ENCODE measurements around the gene PAX6.
"Not testable (repeated sequence)": the region's sequence is repeated elsewhere in the genome, so short reads cannot be mapped to it uniquely, and the experiment has no call there.

The PAX6 gene

DNA sequence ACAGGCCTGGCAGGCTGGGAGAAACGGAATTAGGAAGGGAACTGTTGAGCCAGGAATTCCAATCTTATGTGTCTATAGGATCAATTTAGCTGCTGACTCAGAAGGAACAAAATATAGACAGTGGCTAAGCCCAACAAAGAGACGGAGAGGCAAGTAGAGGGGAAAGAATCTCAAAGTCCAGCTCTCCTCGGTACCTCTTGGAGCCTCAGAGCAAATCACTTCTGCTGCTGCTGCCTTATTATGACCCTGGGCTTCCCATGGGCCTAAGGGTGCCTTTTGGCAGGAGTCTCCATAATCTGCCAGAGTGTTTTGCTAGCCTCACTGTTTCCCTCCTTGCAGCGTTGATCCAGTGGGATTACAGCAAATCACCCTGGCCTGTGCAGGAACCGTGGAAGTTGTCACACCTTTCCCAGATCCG is 31.7 kb downstream of the PAX6 start:
- Mint-ChIP-seq H3K27ac (no peak overlapping the region), H3K4me3 (no peak overlapping the region), H3K9me3 (no peaks in the 10 kb centered on the region), H3K27me3 (no peaks in the 10 kb centered on the region), H3K4me1 (no peaks in the 10 kb centered on the region)
- ATAC-seq (no peak), DNase-seq (no peak)

DNA sequence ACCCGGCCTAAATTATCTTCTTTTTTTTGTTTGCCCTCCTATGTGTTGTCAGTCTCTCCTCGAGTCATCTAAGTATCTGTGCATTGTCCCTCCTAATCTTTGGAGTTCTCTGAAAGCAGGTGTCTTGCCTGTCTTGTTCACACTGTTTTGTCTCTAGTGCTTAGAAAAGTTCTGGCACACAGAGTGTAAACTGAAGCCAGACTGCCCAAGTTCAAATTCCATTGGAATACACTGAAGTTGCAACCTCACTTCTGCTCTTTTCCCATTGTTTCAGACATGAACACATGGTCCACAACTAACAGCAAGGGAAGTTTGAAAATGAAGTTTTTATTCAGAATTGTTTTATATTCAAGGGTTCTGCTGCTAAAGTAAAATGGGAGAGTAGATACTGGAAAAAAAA is 38.7 kb downstream of the PAX6 start:
- DNase-seq (no peak), ATAC-seq (no peak)
- H3K9me3 Mint-ChIP-seq: no peaks in the 10 kb centered on the region
- no peak overlapping the region for H3K27ac Mint-ChIP-seq
- no peak overlapping the region for H3K4me3 Mint-ChIP-seq
- no peaks in the 10 kb centered on the region for H3K27me3 Mint-ChIP-seq
- peaks cover 5% of the 10 kb centered on the region for H3K4me1 Mint-ChIP-seq

DNA sequence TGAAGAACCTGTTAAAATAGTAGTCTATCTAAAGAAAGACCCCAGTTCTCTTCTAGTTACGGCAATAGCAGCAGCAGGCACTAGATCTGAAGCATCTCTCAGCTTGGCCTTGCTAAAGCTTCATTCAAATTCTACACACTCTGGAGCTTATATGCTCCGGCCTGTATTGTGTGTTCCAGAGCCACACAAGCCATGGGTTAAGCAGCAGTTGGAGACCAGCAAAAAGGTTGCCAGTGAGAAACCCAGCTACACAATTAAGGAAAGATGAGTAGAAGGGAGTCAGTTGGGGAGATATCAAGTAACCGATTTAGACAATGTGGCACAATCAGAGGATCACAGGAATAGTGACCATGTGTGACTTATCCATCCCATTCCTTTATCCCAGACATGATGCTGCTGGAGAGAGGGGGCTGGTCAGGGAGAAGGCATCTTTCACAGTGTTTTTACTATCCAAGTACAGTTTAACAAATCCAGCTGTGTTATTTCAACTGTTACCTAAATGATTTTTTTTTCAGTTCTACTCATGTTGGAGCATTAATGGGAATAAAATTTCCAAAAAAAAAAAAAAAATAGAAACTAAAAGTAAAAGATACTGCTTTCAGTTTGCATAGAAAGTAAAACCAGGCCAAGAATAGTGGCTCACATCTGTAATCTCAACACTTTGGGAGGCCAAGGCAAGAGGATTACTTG is 41.0 kb downstream of the PAX6 start:
- DNase-seq (no peak), ATAC-seq (no peak)
- Mint-ChIP-seq H3K4me1 (peaks cover 5% of the 10 kb centered on the region), H3K27ac (peak overlapping the region in 1 of 2 donors; percentile 10), H3K9me3 (no peaks in the 10 kb centered on the region), H3K27me3 (no peaks in the 10 kb centered on the region), H3K4me3 (no peak overlapping the region)

DNA sequence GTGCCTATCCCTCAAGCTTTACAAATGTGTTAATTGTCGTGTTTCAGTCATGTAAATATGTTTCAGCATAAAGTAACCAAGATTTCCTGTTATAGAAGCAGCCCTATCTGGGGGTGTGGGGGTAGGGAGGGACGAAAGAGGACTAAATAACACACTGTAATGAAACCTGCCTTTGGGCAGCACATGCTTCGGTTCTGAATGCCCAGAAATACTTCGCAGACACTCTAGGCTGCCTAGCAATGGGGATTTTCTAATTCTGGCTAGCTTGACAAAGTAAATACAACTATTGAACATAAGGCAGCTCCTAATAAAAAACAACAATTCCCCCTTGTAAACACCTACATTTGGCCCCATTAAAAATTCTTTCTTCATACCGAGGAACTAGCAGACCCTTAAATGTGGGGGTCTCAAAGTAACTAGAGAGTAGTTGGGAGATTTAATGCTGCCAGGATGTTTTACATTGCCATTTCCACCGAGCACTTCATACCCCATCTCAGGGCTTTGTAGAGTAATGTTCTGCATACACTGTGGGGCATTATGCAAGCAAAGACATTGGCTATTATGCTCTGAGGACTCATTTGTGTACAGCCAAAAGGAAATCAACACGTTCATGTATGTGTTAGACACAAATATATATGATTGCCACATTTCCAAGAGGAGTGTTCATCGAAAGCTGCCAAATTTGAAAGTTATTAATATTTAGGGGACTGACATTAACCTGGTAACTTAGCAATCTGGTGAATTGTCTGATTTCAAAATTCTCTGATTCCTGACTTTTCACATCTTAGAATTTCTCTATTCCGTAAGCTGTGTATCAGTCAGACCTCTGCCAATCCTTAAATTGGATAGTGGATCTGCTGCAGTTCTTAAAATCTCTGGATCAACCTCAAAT is 42.1 kb downstream of the PAX6 start:
- ATAC-seq (no peak), DNase-seq (no peak)
- no peaks in the 10 kb centered on the region for H3K9me3 Mint-ChIP-seq
- H3K4me3 Mint-ChIP-seq: no peak overlapping the region
- peaks cover 5% of the 10 kb centered on the region for H3K4me1 Mint-ChIP-seq
- no peaks in the 10 kb centered on the region for H3K27me3 Mint-ChIP-seq
- H3K27ac Mint-ChIP-seq: no peak overlapping the region

DNA sequence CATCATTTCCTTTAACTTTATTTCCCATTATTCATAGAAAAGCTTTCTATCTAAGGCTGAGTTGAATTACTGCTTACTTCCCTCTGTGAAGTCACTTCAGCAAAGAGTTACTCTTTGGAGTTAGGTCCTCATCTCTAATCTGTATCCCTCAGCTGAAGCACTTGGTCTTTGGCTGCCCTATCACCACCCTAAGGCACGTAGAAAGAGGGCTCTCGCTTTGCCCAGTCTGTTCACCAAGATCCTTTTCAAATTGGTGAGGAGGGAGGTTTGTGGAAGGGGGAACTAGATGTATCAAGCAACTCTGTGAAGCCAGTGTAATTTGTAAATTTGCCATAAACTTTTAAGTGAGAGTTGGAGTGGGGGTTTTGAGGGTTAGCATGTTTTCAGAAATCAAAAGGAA is 43.4 kb downstream of the PAX6 start:
- Mint-ChIP-seq H3K4me3 (no peak overlapping the region), H3K27me3 (no peaks in the 10 kb centered on the region), H3K27ac (no peak overlapping the region), H3K9me3 (no peaks in the 10 kb centered on the region), H3K4me1 (peaks cover 5% of the 10 kb centered on the region)
- no peak for ATAC-seq
- DNase-seq: no peak

DNA sequence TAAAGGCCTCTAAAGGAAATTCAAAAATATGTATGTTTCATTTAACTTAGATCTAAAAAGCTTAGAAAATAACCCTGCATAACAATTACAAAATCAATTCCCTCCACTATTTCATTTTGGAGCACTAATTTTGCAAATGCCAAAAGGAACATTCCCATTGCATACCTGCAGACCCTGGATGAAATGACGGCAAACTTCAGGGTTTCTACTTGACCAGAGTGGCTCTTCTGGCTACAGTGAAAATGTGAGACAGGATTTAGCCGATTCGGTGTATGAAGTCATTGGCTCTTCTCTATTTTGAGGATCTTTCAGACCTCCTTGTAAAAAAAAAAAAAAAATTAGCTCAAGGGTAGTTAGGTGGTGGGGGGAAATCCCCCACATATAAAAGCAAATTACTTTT is 44.1 kb downstream of the PAX6 start:
- Mint-ChIP-seq H3K4me1 (peaks cover 5% of the 10 kb centered on the region), H3K27ac (no peak overlapping the region), H3K27me3 (no peaks in the 10 kb centered on the region), H3K4me3 (no peak overlapping the region), H3K9me3 (no peaks in the 10 kb centered on the region)
- DNase-seq (no peak), ATAC-seq (no peak)

DNA sequence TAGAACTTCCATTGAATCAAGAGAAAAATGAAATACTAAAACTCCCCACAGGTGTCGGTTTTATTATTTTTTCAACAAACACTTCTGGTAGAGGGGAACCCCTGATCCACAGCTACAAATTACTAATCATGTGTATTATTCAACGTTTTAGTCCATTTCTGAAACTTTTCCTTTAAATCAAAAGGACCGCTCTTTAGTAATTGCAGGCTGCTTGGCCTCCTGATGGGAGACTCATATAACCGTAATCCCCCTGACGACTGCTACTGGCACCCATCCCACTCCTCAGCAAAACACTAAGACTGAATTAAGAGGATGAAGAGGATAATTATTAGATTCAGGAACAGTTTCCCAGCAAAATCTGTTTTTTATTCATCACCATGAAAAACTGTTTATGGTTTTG is 46.4 kb downstream of the PAX6 start:
- Mint-ChIP-seq H3K4me3 (no peak overlapping the region), H3K27ac (no peak overlapping the region), H3K4me1 (no peaks in the 10 kb centered on the region), H3K27me3 (no peaks in the 10 kb centered on the region), H3K9me3 (no peaks in the 10 kb centered on the region)
- DNase-seq: no peak
- no peak for ATAC-seq

DNA sequence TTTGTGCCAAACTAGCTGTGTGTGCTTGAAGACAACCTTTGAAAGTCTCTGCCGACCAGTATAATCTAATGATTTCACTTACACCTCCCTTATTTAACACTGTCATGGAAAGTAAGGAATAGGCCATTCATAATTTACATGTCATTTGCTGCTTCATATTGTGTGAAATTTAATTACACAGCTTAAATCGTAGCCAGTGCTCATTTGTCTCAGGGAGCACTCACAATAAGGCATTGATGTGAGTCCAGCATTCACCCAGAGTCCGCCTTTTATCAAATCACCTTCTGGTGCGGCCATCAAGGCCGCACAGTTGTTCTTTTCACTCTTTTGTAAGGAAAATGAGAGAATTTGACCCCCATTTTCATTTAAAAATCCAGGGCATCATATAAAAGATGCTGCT is 46.9 kb downstream of the PAX6 start:
- DNase-seq: no peak
- Mint-ChIP-seq H3K4me3 (no peak overlapping the region), H3K4me1 (no peaks in the 10 kb centered on the region), H3K9me3 (no peaks in the 10 kb centered on the region), H3K27me3 (no peaks in the 10 kb centered on the region), H3K27ac (no peak overlapping the region)
- ATAC-seq: no peak

DNA sequence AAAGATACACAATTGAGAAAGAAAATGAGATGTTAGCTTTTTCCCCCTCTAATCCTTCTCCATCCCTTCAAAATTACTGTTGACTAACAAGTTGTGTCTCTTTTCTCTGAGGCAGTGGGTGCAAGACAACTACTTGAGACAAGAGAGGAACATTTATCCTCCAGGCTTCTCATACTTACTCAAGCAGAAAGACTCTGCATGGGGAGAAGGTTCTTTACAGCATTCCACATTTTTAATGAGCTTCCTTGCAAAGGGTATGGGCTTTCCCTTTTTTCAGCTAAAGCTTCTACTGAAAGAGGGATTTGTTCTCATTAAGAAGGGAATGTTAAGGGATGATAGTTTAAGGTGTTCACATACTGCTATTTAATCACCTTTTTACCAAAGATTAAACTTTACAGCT is 47.8 kb downstream of the PAX6 start:
- ATAC-seq: no peak
- Mint-ChIP-seq H3K4me1 (no peaks in the 10 kb centered on the region), H3K9me3 (no peaks in the 10 kb centered on the region), H3K4me3 (no peak overlapping the region), H3K27ac (no peak overlapping the region), H3K27me3 (no peaks in the 10 kb centered on the region)
- DNase-seq: no peak

DNA sequence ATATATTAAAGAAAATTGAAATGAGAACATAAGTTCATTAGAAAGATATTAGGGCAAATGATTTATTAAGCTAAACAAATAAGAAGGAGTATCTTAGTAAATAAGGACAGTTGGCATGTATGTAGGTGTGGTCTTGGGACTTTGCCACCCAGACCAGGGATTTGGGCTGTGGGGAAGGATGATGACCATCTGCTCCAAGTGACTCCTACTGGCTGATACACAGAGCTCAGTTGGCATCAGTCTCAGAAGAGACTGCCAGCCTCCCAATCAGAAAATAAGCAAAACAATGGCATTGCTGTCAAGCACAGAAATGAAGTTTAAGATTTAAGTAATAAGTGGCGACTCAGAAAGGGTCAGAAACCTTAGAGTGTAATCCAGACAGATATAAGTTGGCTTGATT is 49.5 kb downstream of the PAX6 start:
- no peak overlapping the region for H3K4me3 Mint-ChIP-seq
- ATAC-seq: no peak
- no peak overlapping the region for H3K27ac Mint-ChIP-seq
- no peaks in the 10 kb centered on the region for H3K4me1 Mint-ChIP-seq
- no peaks in the 10 kb centered on the region for H3K9me3 Mint-ChIP-seq
- no peak for DNase-seq
- H3K27me3 Mint-ChIP-seq: no peaks in the 10 kb centered on the region

DNA sequence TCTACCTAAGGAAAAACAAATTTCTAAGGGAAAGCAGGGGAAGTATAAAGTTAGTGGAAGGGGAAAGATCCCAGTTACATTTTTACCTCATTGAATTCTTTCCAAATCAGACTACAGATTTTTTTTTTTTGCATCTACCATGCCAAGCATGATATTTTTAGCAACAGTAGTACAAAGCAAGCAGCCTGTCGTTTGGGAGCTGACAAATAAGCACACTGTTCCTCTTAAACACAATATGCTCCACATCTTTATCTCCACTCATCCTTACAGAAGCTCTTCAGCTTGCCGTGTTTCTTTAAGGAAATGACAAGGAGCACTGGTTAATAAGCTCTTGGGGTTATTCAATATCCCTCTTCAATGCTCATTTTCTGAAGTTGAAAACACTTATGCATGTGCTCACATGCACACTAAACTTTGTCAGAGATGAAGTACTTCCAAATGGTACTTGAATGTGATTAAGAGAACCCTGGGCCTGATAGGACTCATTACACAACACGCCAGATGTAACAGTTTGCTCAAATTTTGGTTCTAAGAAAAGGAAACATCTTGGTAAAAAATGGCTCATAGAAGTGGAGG is 53.8 kb downstream of the PAX6 start:
- H3K27ac Mint-ChIP-seq: no peak overlapping the region
- H3K4me1 Mint-ChIP-seq: no peaks in the 10 kb centered on the region
- H3K4me3 Mint-ChIP-seq: no peak overlapping the region
- DNase-seq (no peak), ATAC-seq (no peak)
- no peaks in the 10 kb centered on the region for H3K27me3 Mint-ChIP-seq
- no peaks in the 10 kb centered on the region for H3K9me3 Mint-ChIP-seq

DNA sequence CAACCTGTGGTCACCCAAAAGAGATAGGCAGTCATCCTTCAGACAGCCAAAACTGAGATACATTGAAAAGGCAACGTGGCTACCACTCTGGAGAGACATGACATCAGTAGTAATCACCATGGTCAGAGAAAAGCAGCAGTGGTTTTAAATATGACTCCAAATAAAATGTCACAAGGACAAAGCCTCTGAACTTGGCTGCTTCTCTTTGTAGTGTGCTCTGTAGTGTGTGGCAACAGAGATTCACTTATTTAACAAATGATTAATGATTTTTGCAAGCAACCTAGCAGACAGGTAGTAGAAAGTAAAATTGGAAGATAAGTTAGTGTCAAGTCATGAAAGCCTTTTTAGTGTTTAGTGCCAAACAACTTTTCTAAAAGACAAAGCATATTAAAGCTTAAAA is 63.5 kb downstream of the PAX6 start:
- Mint-ChIP-seq H3K9me3 (peaks cover 7 to 16% of the 10 kb centered on the region in 2 donors), H3K4me3 (no peak overlapping the region), H3K4me1 (no peaks in the 10 kb centered on the region), H3K27ac (no peak overlapping the region), H3K27me3 (no peaks in the 10 kb centered on the region)
- DNase-seq (no peak), ATAC-seq (no peak)

DNA sequence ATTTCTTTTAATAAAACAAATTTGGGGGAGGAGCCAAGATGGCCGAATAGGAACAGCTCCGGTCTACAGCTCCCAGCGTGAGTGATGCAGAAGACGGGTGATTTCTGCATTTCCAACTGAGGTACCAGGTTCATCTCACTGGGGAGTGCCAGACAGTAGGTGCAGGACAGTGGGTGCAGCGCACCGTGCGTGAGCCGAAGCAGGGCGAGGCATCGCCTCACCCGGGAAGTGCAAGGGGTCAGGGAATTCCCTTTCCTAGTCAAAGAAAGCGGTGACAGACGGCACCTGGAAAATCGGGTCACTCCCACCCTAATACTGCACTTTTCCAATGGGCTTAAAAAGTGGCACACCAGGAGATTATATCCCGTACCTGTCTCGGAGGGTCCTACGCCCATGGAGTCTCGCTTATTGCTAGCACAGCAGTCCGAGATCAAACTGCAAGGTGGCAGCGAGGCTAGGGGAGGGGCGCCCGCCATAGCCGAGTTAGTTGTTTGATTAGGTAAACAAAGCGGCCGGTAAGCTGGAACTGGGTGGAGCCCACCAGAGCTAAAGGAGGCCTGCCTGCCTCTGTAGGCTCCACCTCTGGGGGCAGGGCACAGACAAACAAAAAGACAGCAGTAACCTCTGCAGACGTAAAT is 70.3 kb downstream of the PAX6 start:
- not testable (repeated sequence) for H3K27me3 Mint-ChIP-seq, H3K4me1 Mint-ChIP-seq, H3K4me3 Mint-ChIP-seq, ATAC-seq, DNase-seq
- peak overlapping the region in 1 of 2 donors; percentile 34 for H3K27ac Mint-ChIP-seq
- peaks cover 18 to 26% of the 10 kb centered on the region in 2 donors for H3K9me3 Mint-ChIP-seq

DNA sequence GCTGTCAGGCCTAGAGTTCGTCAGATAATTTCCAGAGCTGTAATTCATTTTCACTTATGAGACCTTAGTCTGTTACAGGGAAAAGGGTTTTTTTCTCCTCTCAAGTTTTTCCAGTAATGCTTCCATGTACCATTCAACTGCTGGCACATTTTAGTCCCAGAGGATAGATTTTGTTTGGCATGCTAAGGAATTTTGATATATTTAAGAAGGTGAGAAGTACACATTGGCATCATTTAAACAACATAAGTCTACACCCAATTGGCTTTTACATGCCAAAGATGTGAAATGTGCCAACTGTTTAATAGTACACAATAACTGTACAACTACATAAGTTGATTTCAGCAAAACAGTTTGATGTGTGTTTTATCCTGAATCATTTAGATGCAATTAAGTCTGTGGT is 71.0 kb downstream of the PAX6 start:
- DNase-seq (no peak), ATAC-seq (no peak)
- Mint-ChIP-seq H3K4me1 (no peaks in the 10 kb centered on the region), H3K27me3 (no peaks in the 10 kb centered on the region), H3K27ac (no peak overlapping the region), H3K4me3 (no peak overlapping the region), H3K9me3 (peaks cover 18 to 26% of the 10 kb centered on the region in 2 donors)
